ENCODE measurements around the gene ITGA6.

Gene ITGA6

GRCh38 chr2:172467382-172467781, 40.0 kb downstream of the ITGA6 start:
- no peak for DNase-seq

- no peak for DNase-seq
These were observed 43.9 kb downstream of the ITGA6 start for GRCh38 chr2:172470958-172471922.

GRCh38 chr2:172472446-172473033, 45.2 kb downstream of the ITGA6 start:
- no peak for DNase-seq

- DNase-seq, result no peak
These were observed 45.8 kb downstream of the ITGA6 start for GRCh38 chr2:172473167-172473566.

DNA sequence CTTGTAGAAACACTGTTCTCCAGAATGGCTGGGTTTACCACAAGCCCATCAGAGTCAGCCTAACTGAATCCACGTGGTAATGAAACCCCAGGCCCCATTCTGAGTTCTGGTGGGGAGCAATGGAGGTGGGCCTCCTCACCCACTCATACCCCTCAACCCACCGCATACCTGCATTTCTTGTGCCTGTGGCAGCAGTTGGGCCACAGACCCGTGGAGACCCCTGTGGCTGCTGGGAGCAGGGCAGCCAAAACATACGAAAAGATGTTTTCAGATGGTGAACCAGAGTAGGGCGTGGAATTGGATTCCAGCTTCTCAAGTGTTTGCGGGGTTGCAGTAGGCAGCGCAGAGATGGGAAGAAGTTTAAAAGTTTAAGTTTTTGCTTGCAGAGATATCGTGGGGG, 51.0 kb downstream of the ITGA6 start:
- no peak for DNase-seq

DNA sequence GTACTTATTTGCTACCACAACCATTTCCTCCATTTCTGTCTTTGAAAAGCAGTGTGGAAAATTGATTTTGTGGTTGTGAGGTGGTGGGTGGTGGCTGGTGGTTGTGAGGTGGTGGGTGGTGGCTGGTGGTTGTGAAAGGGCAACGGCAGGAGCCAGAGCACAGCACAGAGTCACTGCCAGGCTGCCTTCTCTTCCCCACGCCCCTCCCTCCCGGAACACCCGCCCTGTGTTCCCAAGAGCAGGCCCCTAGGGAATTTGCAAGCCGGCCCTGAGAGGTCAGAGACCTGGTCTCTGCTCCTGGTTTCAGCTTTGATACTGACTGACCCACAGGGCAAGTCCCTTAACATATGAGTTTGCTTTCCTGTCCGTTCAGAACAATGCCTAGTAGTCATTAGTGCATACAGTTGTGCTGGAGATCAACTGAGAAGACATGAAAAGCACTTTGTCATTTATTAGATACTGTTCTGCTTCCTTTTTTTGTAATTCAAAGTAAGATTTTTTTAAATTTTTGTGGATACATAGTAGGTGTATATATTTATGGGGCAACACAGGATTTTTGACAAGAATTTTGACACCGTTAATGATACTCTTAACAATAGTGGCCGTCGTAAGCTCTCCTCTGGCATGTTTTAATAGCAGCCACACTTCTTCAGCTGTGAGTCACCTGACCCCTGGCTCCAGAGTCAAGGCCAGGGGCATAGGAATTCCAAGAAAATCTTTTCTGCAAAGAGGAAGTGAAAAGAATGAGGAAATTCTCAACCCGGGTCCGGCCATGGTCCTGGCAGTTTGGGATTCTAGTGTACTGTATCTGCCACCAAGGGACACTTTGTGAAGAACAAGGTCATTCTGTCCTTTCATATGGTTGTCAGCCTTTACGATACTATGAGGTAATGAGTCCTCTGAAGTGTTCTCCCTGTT, 53.2 kb downstream of the ITGA6 start:
- DNase-seq, result peak; percentile 60

GRCh38 chr2:172481507-172482262, 54.3 kb downstream of the ITGA6 start:
- no peak for DNase-seq

DNA sequence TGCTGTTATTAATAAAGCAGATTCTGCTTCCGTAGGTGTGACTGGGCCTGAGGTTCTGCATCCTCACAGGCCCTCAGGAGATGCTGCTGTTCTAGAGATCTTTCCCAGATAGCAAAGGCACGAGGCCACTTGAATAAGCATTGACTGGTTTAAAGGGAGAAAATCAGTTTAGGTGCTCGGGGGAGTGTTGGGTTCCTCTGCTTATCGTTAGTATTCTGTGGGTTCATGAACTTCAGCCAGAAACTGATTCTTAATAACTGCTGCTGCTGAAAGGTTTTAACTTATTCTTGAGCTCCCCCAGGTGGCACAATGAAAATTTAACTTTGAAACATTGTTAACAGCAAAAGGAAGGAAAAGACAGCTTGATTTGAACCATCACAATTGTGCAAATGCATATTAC, 56.9 kb downstream of the ITGA6 start:
- no peak for DNase-seq

- no peak for DNase-seq
These were observed 57.3 kb downstream of the ITGA6 start for GRCh38 chr2:172484706-172485105.

- DNase-seq, result no peak
These were observed 61.2 kb downstream of the ITGA6 start for GRCh38 chr2:172488556-172488955.

- DNase-seq, result no peak
These were observed 62.3 kb downstream of the ITGA6 start for GRCh38 chr2:172489681-172490080.

DNA sequence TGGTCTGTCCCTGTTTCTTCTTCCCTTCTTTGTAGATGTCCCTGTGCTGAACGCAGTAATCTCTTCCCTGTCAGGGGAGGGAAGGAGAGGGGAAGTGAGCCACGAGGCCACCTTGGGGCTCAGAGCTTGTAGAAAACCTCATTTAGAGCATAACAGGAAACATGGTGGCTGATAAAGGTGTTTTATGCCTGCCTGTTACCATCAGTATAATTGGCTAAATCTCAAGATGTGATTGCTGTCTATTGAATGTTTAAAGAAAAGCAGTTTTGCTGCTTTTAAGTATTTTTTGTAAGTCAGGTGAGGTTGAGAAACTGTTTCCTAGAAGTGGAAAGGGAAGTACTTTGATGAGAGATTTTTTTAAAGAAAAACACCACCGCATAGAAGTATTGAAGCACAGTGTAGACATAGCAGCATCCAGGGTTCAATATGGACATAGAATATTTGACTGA, 68.8 kb downstream of the ITGA6 start:
- DNase-seq, result no peak

DNA sequence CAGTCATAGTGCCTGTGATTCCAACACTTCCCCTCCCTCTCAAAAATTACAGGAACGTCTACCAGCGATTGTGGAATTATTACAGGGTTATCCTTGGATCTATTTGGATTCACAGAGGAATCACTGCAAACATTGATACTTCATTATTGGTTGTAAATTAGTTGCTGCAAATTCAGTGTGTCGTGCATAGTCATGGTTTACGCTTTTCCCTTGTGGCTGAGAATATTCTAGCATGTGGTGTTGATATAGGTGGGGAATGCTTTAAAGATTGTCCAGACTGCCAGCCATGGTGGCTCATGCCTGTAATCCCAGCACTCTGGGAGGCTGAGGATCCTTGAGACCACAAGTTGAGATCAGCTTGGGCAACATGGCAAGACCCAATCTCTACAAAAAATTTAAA, 79.8 kb downstream of the ITGA6 start:
- no peak for DNase-seq

DNA sequence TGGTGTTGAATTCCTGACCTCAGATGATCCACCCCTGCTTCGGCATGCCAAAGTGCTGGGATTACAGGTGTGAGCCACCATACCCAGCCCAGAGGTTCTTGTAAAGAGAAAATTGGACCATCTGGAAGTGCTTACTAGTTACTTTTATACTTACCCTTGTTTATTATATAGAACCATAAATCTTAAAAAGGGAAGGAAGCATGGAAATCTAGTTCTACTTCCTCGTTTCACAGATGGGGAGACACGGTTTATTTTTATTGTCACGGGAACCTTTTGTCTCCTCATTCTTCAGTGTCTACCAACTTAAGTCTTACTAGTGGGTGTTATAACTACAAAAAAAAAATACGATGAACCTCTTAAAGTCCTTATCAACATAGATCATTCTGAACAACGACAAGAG, 82.7 kb downstream of the ITGA6 start:
- DNase-seq, result no peak

DNA sequence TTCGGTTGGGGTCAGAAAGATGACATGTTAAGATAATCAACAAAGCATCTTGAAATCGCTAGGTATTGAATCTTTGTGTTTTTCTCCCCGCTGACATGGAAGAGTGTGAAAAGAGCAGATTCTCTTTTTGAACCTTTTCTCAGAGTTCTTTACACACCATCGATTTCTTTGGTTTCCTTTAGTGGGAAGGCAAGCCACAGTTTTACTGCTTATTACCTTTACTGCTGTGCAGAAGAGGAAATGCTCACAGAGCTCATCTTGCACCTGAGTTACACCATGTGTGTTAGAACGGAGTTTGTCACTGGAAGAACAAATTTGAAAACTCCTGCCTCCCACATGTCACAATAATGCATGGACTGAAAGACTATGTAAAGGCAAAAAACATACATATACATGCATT, 83.2 kb downstream of the ITGA6 start:
- no peak for DNase-seq

- DNase-seq, result no peak
These were observed 85.6 kb downstream of the ITGA6 start for GRCh38 chr2:172512810-172513523.

- DNase-seq, result no peak
These were observed 86.1 kb downstream of the ITGA6 start for GRCh38 chr2:172513524-172513900.

GRCh38 chr2:172513935-172514586, 86.7 kb downstream of the ITGA6 start:
- DNase-seq, result no peak

DNA sequence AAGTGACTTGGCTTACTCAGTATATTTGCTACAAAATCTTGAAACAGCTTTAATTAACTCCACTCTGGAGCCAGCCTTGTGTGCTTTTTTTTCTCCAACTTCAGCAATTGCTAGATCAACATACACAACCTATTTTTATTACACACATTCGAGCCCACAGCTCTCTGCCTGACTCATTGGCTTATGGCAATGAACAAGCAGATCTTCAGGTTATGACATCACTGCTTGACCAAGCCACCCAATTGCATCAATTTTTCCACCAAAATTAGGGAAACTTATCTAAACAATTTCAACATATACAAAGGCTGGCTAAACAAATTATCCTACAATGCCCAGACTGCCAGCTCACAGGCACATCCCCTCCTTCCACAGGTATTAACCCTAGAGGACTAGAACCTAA, 88.9 kb downstream of the ITGA6 start:
- no peak for DNase-seq

DNA sequence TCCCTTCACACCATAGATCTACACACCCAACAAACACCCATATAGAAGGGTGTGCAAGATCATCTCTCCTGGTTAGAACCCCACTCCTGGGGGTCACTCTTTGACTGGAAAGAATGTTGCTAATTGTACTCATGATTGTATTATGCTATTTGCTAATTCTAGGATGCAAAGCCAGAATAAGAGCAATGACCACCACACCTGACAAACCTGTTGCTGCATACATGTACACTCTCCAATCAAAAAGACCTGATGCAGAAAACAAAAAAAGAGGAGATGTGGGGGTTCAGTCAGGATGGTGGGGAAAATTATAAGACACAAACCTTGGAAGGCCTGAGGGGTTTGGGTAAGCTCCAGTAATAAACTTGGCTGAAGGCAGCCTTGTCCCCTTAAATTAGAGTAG, 91.6 kb downstream of the ITGA6 start:
- no peak for DNase-seq

- no peak for DNase-seq
These were observed 98.2 kb downstream of the ITGA6 start for GRCh38 chr2:172525601-172526000.

All from left hindlimb (tissue), 1 donor.